ENCODE data around the gene ZNF584.

Gene ZNF584

GRCh38 chr19:58466760-58467589 lies 58.5 kb downstream of the ZNF584 start, which contains the start of gene ZNF324:
TSS of gene ZNF324 (plus strand) at chr19:58467080. CDS start at chr19:58469186, 2,106 bp downstream.
- DNase-seq, result peak; percentile 97

Data from retina (tissue), 1 donor.